MM.1S (cell line): ENCODE data around the gene ATP6AP1.

Experiments
- EZH2 ChIP-seq: fragments of 300-600 bp; sonication (generic); optimal IDR thresholded peaks from 2 replicates; pipeline ENCODE3; 2017; ENCODE audit warnings: low read depth, mild to moderate bottlenecking, antibody characterized with exemption, low read length, mixed read lengths
- TF ChIP-seq, protein P1 (sequence below): fragments of 300-600 bp; sonication (generic); IDR thresholded peaks from 2 replicates; pipeline ENCODE4 v1.5.1; 2016; ENCODE audit warnings: antibody characterized with exemption, low read length, mixed read lengths

DNA sequence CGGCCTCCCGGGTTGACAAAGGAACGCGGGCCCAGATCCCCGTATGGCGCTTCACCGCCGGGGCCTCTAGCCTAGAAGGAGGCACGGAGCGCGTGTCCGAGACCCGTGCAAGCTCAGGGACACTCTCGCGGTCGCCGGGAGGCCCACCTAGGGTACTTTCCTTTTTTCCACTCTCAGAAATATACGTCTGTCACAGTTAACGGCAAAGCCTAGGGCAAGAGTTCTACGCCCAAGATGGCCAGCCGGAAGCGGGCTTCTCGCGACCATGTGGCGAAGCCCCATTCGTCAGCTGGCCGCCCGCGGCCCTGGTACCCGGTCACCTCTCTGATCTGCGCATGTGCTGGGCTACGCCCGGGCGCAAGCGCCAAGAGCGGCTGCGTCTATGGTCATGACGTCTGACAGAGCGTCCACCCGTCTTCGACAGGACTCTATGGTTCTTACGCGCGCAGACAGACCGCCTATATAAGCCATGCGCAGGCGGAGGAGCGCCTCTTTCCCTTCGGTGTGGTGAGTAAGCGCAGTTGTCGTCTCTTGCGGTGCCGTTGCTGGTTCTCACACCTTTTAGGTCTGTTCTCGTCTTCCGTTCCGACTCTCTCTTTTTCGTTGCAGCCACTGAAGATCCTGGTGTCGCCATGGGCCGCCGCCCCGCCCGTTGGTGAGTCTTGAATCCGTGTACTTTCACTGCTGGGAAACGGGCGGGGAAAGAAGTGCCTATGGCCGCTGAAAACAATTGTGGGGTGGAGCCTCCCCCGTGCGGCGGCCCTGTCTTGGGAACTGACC lies 30.4 kb upstream of the ATP6AP1 start, which contains the start of gene RPL10:
- TF ChIP-seq, protein P1, sequence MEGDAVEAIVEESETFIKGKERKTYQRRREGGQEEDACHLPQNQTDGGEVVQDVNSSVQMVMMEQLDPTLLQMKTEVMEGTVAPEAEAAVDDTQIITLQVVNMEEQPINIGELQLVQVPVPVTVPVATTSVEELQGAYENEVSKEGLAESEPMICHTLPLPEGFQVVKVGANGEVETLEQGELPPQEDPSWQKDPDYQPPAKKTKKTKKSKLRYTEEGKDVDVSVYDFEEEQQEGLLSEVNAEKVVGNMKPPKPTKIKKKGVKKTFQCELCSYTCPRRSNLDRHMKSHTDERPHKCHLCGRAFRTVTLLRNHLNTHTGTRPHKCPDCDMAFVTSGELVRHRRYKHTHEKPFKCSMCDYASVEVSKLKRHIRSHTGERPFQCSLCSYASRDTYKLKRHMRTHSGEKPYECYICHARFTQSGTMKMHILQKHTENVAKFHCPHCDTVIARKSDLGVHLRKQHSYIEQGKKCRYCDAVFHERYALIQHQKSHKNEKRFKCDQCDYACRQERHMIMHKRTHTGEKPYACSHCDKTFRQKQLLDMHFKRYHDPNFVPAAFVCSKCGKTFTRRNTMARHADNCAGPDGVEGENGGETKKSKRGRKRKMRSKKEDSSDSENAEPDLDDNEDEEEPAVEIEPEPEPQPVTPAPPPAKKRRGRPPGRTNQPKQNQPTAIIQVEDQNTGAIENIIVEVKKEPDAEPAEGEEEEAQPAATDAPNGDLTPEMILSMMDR: no peak
- TF ChIP-seq EZH2: no peak
